CD8-positive, alpha-beta memory T cell (primary cell): ENCODE measurements around the gene ENOSF1. TPM values are rescaled to one million over a fixed set of nuclear protein-coding genes. Genes with fewer than 3 reads are reported as not detected.

ENCODE experiments used
- CTCF ChIA-PET: fragments of 350-600 bp; sonication (Branson Sonifier 250); formaldehyde crosslinking; loops from one replicate; lab custom pipeline; 2021; ENCODE audit warnings: antibody characterized with exemption; lab: Charles Lee
- POLR2A ChIA-PET: fragments of 350-600 bp; sonication (Branson Sonifier 250); formaldehyde crosslinking; loops from one replicate; lab custom pipeline; 2021; ENCODE audit warnings: antibody characterized with exemption; lab: Charles Lee
- DNase-seq, 5 donors: peaks; one replicate each; pipeline versions ENCODE4 v3.0.0 to v3.0.0-alpha.2; 2020 to 2022; ENCODE audit warnings: mixed read lengths in 1 of 5
- H3K27ac ChIP-seq: one replicate; pipeline ENCODE4 v1.7.0; 2013; ENCODE audit warnings: low read depth, mild to moderate bottlenecking, low read length, moderate library complexity
- H3K27me3 ChIP-seq: 2 replicates; pipeline ENCODE4 v1.7.0; 2013; ENCODE audit warnings: low read length, mild to moderate bottlenecking; ENCODE audit not compliant: insufficient read depth, poor library complexity, severe bottlenecking
- H3K36me3 ChIP-seq: 2 replicates; pipeline ENCODE4 v1.7.0; 2013; ENCODE audit warnings: mild to moderate bottlenecking, low read length, moderate library complexity; ENCODE audit not compliant: insufficient read depth
- H3K4me1 ChIP-seq: 2 replicates; pipeline ENCODE4 v1.7.0; 2013; ENCODE audit warnings: mild to moderate bottlenecking, low read length, moderate library complexity; ENCODE audit not compliant: insufficient read depth
- H3K4me3 ChIP-seq: 2 replicates; pipeline ENCODE4 v1.7.0; 2013; ENCODE audit warnings: mild to moderate bottlenecking, low read length
- H3K9me3 ChIP-seq: 2 replicates; pipeline ENCODE4 v1.7.0; 2013; ENCODE audit warnings: mild to moderate bottlenecking, low read length
- H3K27ac Mint-ChIP-seq, 8 donors: one replicate each; pipeline ENCODE4 v1.8.0; 2020 to 2021; ENCODE audit warnings: mixed read lengths in 8 of 8, mild to moderate bottlenecking in 6 of 8, inconsistent platforms in 3 of 8, moderate library complexity in 3 of 8
- H3K27me3 Mint-ChIP-seq, 2 donors: one replicate each; pipeline ENCODE4 v1.8.0; 2020 to 2021; ENCODE audit warnings: mixed read lengths in 2 of 2, mild to moderate bottlenecking in 1 of 2, moderate library complexity in 1 of 2
- H3K36me3 Mint-ChIP-seq, 3 donors: one replicate each; pipeline ENCODE4 v1.8.0; 2020 to 2021; ENCODE audit warnings: mixed read lengths in 3 of 3, inconsistent platforms in 1 of 3, mild to moderate bottlenecking in 1 of 3
- H3K4me1 Mint-ChIP-seq, 3 donors: one replicate each; pipeline ENCODE4 v1.8.0; 2020 to 2021; ENCODE audit warnings: mixed read lengths in 3 of 3, inconsistent platforms in 1 of 3, mild to moderate bottlenecking in 1 of 3
- H3K4me3 Mint-ChIP-seq, 7 donors: one replicate each; pipeline ENCODE4 v1.8.0; 2020 to 2021; ENCODE audit warnings: mixed read lengths in 7 of 7, mild to moderate bottlenecking in 6 of 7, moderate library complexity in 4 of 7, inconsistent platforms in 2 of 7
- H3K9me3 Mint-ChIP-seq, 5 donors: one replicate each; pipeline ENCODE4 v1.8.0; 2020 to 2022; ENCODE audit warnings: mixed read lengths in 5 of 5, mild to moderate bottlenecking in 3 of 5, moderate library complexity in 2 of 5, inconsistent platforms in 1 of 5
- polyA plus RNA-seq: library from polyadenylated mRNA; unstranded; fragments of 300-500 nt; fragmentation: Illumina TruSeq; gene quantifications from one replicate; pipeline ENCODE4 v1.2.3, GENCODE V29; 2021
- total RNA-seq, 2 experiments: library from RNA; stranded (reverse); gene quantifications; one replicate each; pipeline ENCODE4 v1.2.3, GENCODE V29; 2021

The ENOSF1 gene
- total and polyA plus RNA-seq, 3 experiments from 2014 or later: 13.2 to 50.8 (median 45.9) TPM

- DNase-seq: no peak
- H3K27ac Mint-ChIP-seq: peak overlapping the region in 1 of 8 donors; percentile 81
- no peak overlapping the region for H3K27ac ChIP-seq
- peaks cover under 1% of the 10 kb centered on the region for H3K27me3 ChIP-seq
- no peak overlapping the region for H3K4me3 ChIP-seq
- peaks cover 5 to 6% (median 5%) of the 10 kb centered on the region in 3 donors for H3K4me1 Mint-ChIP-seq
- no peak overlapping the region for H3K4me3 Mint-ChIP-seq
- H3K9me3 Mint-ChIP-seq: no peaks in the 10 kb centered on the region
- H3K4me1 ChIP-seq: no peaks in the 10 kb centered on the region
- H3K36me3 Mint-ChIP-seq: no peaks in the 10 kb centered on the region
- CTCF ChIA-PET: no interaction called here
- H3K36me3 ChIP-seq: no peaks in the 10 kb centered on the region
- POLR2A ChIA-PET: no interaction called here
- no peaks in the 10 kb centered on the region for H3K9me3 ChIP-seq
- H3K27me3 Mint-ChIP-seq: peaks cover 4 to 28% of the 10 kb centered on the region in 2 donors
These were observed 63.1 kb downstream of the ENOSF1 start for GRCh38 chr18:649341-649740.

GRCh38 chr18:647304-647703 lies 65.1 kb downstream of the ENOSF1 start:
- ChIA-PET POLR2A (no interaction called here), CTCF (no interaction called here)
- H3K4me3 Mint-ChIP-seq: no peak overlapping the region

GRCh38 chr18:644395-645004 lies 67.9 kb downstream of the ENOSF1 start:
- H3K27ac Mint-ChIP-seq: no peak overlapping the region
- CTCF ChIA-PET: no interaction called here
- Histone ChIP-seq H3K4me1 (no peaks in the 10 kb centered on the region), H3K4me3 (no peak overlapping the region), H3K27ac (no peak overlapping the region), H3K27me3 (no peaks in the 10 kb centered on the region), H3K9me3 (no peaks in the 10 kb centered on the region), H3K36me3 (no peaks in the 10 kb centered on the region)
- peaks cover 10 to 19% of the 10 kb centered on the region in 2 donors for H3K27me3 Mint-ChIP-seq
- DNase-seq: no peak
- POLR2A ChIA-PET: no interaction called here
- H3K4me1 Mint-ChIP-seq: no peaks in the 10 kb centered on the region
- H3K9me3 Mint-ChIP-seq: no peaks in the 10 kb centered on the region
- no peak overlapping the region for H3K4me3 Mint-ChIP-seq
- H3K36me3 Mint-ChIP-seq: no peaks in the 10 kb centered on the region

More at GRCh38 chr18:647304-647703, 65.1 kb downstream of the ENOSF1 start:
- Histone ChIP-seq H3K4me3 (no peak overlapping the region), H3K36me3 (no peaks in the 10 kb centered on the region), H3K4me1 (no peaks in the 10 kb centered on the region), H3K27ac (no peak overlapping the region), H3K27me3 (no peaks in the 10 kb centered on the region), H3K9me3 (no peaks in the 10 kb centered on the region)
- Mint-ChIP-seq H3K4me1 (peaks cover 5 to 6% (median 5%) of the 10 kb centered on the region in 3 donors), H3K9me3 (no peaks in the 10 kb centered on the region), H3K27ac (no peak overlapping the region), H3K36me3 (no peaks in the 10 kb centered on the region), H3K27me3 (peaks cover 10 to 23% of the 10 kb centered on the region in 2 donors)
- DNase-seq: no peak

GRCh38 chr18:641224-641623 lies 71.2 kb downstream of the ENOSF1 start:
- CTCF ChIA-PET: no interaction called here
- Mint-ChIP-seq H3K4me3 (no peak overlapping the region), H3K27me3 (peaks cover 10 to 23% of the 10 kb centered on the region in 2 donors), H3K9me3 (no peaks in the 10 kb centered on the region), H3K27ac (no peak overlapping the region), H3K4me1 (no peaks in the 10 kb centered on the region), H3K36me3 (no peaks in the 10 kb centered on the region)
- POLR2A ChIA-PET: no interaction called here
- no peaks in the 10 kb centered on the region for H3K4me1 ChIP-seq
- no peak overlapping the region for H3K4me3 ChIP-seq
- H3K9me3 ChIP-seq: no peaks in the 10 kb centered on the region
- no peaks in the 10 kb centered on the region for H3K36me3 ChIP-seq
- DNase-seq: no peak
- H3K27me3 ChIP-seq: no peaks in the 10 kb centered on the region
- no peak overlapping the region for H3K27ac ChIP-seq

- DNase-seq: no peak
- H3K27me3 ChIP-seq: no peaks in the 10 kb centered on the region
- Mint-ChIP-seq H3K27ac (no peak overlapping the region), H3K36me3 (no peaks in the 10 kb centered on the region), H3K27me3 (peaks cover 12 to 27% of the 10 kb centered on the region in 2 donors), H3K4me3 (no peak overlapping the region), H3K4me1 (no peaks in the 10 kb centered on the region), H3K9me3 (no peaks in the 10 kb centered on the region)
- ChIA-PET CTCF (interaction anchor here (1.1 to 1.3 kb wide), 2 partner anchors 10 to 12 kb away, joined by 4 to 5 read pairs; no protein-coding TSS in a partner anchor), POLR2A (no interaction called here)
- no peaks in the 10 kb centered on the region for H3K4me1 ChIP-seq
- H3K9me3 ChIP-seq: no peaks in the 10 kb centered on the region
- no peak overlapping the region for H3K27ac ChIP-seq
- no peaks in the 10 kb centered on the region for H3K36me3 ChIP-seq
- H3K4me3 ChIP-seq: no peak overlapping the region
These were observed 77.3 kb downstream of the ENOSF1 start for GRCh38 chr18:635171-635570.

- H3K9me3 Mint-ChIP-seq: no peaks in the 10 kb centered on the region
- CTCF ChIA-PET: interaction anchor here (1.1 to 1.3 kb wide), 2 partner anchors 10 to 12 kb away, joined by 4 to 5 read pairs; no protein-coding TSS in a partner anchor
These were observed 77.8 kb downstream of the ENOSF1 start for GRCh38 chr18:634551-635045.

GRCh38 chr18:631560-631959 lies 80.9 kb downstream of the ENOSF1 start:
- POLR2A ChIA-PET: no interaction called here
- no peak overlapping the region for H3K4me3 ChIP-seq
- no peak overlapping the region for H3K4me3 Mint-ChIP-seq
- no peaks in the 10 kb centered on the region for H3K36me3 ChIP-seq
- peaks cover 8 to 21% of the 10 kb centered on the region in 2 donors for H3K27me3 Mint-ChIP-seq
- H3K9me3 Mint-ChIP-seq: no peaks in the 10 kb centered on the region
- no peak overlapping the region for H3K27ac Mint-ChIP-seq
- H3K27me3 ChIP-seq: no peaks in the 10 kb centered on the region
- H3K9me3 ChIP-seq: no peaks in the 10 kb centered on the region
- CTCF ChIA-PET: interaction anchor here (0.9 kb wide), 1 partner anchor 208 kb away, joined by 3 read pairs; no protein-coding TSS in a partner anchor
- H3K4me1 Mint-ChIP-seq: no peaks in the 10 kb centered on the region
- H3K4me1 ChIP-seq: no peaks in the 10 kb centered on the region
- H3K27ac ChIP-seq: no peak overlapping the region
- no peak for DNase-seq
- no peaks in the 10 kb centered on the region for H3K36me3 Mint-ChIP-seq

More at GRCh38 chr18:634551-635045, 77.8 kb downstream of the ENOSF1 start:
- no peak overlapping the region for H3K27ac Mint-ChIP-seq
- Histone ChIP-seq H3K27me3 (no peaks in the 10 kb centered on the region), H3K9me3 (no peaks in the 10 kb centered on the region), H3K27ac (no peak overlapping the region), H3K4me3 (no peak overlapping the region), H3K36me3 (no peaks in the 10 kb centered on the region), H3K4me1 (no peaks in the 10 kb centered on the region)
- no peak overlapping the region for H3K4me3 Mint-ChIP-seq
- no peaks in the 10 kb centered on the region for H3K36me3 Mint-ChIP-seq
- no peaks in the 10 kb centered on the region for H3K4me1 Mint-ChIP-seq
- POLR2A ChIA-PET: no interaction called here
- DNase-seq: no peak
- H3K27me3 Mint-ChIP-seq: peaks cover 12 to 27% of the 10 kb centered on the region in 2 donors

GRCh38 chr18:629269-630150 lies 82.9 kb downstream of the ENOSF1 start:
- no peak overlapping the region for H3K4me3 Mint-ChIP-seq
- Histone ChIP-seq H3K9me3 (no peaks in the 10 kb centered on the region), H3K4me3 (no peak overlapping the region), H3K36me3 (no peaks in the 10 kb centered on the region), H3K27me3 (no peaks in the 10 kb centered on the region), H3K27ac (no peak overlapping the region), H3K4me1 (no peaks in the 10 kb centered on the region)
- no peaks in the 10 kb centered on the region for H3K36me3 Mint-ChIP-seq
- no peaks in the 10 kb centered on the region for H3K9me3 Mint-ChIP-seq
- peaks cover 10 to 23% of the 10 kb centered on the region in 2 donors for H3K27me3 Mint-ChIP-seq
- no peak for DNase-seq
- CTCF ChIA-PET: no interaction called here
- no peak overlapping the region for H3K27ac Mint-ChIP-seq
- H3K4me1 Mint-ChIP-seq: no peaks in the 10 kb centered on the region
- POLR2A ChIA-PET: no interaction called here
